Renal cortex interstitium (tissue), 11 donors: ENCODE measurements around the gene BCAS3. TPM values are rescaled to one million over a fixed set of nuclear protein-coding genes. Genes with fewer than 3 reads are reported as not detected.
"Not testable (repeated sequence)": the region's sequence is repeated elsewhere in the genome, so short reads cannot be mapped to it uniquely, and the experiment has no call there.

Experiments used
- DNase-seq, 11 donors: peaks; one replicate each; pipeline ENCODE4 v3.0.0-alpha.2; 2013; ENCODE audit warnings: low read depth in 9 of 11, low spot score in 4 of 11; ENCODE audit errors: extremely low read depth in 1 of 11
- polyA plus RNA-seq, 3 donors: library from polyadenylated mRNA; unstranded; fragments of 120-200 nt; gene quantifications; one replicate each; pipeline ENCODE4 v1.2.1, GENCODE V29; 2013; ENCODE audit not compliant: insufficient read length in 3 of 3

The BCAS3 gene
- polyA plus RNA-seq, 3 donors, result 27.0 to 30.9 (median 28.9) TPM

DNA sequence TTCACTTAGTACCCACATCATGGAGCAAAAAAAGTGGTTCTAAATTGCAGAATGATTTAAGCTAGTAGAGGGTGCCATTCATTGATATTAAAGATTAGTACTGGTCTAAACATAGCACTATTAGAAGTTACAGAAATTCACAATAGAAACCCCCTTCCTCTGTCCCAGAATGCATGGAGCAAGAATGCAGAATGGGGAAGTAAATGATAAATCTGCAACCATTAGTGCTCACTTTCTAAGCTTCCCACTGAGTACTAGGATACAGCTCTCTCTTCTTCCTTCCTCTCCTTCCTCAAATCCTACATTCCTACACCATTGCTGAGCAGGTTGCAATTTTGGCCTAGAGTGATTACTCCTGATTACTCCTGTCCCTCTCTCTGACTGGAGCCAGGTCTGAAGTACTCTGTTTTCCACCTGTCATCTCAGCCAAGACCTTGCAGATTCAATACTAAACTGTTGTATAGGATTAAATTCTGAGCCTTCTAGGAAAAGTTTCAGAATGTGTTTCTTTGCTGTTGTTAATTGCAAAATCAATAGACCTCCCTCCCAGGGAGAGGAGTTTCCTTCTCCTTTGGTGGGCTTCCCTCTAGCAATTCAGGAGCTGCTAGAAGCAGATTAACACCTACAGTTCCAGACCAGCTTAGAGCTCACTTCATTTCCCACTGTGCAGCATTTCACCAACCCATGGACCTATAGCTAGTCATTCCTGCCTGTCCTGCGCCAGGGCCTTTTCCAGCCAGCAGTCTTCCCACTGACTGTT, 556.5 kb downstream of the BCAS3 start:
- no peak for DNase-seq

DNA sequence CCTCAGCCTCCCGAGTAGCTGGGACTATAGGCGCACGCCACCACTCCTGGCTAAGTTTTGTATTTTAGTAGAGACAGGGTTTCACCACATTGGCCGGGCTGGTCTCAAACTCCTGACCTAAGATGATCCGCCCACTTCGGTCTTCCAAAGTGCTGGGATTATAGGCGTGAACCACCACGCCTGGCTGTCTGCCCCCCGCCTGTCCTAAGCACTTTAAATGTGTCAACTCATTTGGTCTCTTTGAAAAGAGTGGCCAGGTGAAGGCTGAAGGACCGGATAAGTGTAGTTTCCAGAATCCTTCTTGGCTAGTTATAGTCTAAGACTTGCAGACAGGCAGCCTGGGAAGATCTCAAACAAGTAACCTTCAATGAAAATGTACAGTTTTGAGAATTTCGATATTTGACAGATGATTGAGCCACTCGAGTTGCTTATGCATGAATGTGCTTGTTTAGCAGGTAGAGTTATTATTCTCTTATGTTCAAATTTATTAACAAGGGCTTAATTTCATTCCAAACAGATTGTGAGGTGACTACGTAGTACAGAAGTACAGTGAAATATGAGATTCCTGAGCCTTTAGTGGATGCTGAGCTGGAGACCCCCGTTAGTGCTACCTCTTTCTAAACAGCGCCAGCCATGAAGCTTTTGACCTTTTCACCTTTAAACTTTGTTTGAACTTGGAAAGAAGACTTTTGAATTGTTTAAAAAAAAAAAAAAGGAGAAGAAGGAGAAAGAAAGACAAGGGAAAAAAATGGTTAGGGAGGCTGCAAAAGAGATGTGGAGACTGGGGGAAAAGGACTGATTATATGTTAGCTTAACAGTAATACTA, 557.6 kb downstream of the BCAS3 start:
- DNase-seq, result peak in 1 of 11 donors; percentile 43

- DNase-seq, result no peak
These were observed 558.2 kb downstream of the BCAS3 start for GRCh38 chr17:61235827-61236197.

DNA sequence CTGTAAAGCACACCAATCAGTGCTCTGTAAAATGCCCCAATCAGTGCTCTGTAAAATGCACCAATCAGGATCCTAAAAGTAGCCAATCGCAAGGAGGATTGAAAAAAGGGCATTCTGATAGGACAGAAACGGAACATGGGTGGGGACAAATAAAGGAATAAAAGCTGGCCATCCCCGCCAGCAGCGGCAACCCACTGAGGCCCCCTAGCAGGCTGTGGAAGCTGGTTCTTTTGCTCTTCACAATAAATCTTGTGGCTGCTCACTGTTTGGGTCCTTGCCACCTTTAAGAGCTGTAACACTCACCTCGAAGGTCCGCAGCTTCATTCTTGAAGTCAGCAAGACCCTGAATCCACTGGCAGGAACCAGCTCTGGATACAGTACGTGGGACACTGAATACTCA, 559.6 kb downstream of the BCAS3 start:
- DNase-seq, result no peak

DNA sequence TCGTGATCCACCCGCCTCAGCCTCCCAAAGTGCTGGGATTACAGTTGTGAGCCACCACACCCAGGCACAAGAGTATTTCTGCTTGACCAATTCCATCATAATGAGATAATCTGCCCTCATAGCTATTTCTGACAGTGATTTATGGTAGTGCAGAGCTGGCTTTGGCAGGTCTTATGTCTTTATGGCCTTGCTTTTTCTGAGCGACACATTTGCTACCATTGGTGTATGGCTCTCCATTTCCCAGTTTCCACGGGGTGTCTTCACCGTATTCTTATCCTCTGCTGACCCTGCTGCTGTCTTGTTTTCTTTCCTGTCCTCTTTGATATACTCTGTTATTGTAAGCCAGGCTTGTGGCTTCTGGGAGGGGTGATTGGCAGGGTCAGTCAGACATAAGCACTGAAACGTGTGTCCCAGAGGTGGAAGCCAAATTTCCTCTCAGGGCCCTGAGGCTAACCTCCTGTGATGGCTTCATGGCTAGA, 560.8 kb downstream of the BCAS3 start:
- no peak for DNase-seq

DNA sequence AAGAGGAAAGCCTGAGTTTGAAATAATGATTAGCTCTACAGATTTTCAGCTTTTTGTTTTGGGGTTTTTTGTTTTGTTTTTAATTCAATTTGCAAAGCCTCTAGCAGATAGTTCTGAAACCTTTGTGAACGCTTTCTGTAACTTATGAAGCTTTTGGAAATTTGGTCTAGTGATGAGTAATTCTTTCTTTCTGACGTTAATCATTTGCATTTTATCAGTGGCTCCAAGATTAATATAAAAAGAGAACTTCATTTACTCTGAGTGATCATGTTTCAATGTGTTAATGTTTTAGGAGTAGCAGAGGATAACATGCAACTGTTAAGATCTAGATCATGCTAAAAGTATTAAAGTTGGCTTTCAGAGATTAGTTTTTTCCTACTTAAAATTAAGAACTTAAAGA, 561.7 kb downstream of the BCAS3 start:
- DNase-seq, result no peak

GRCh38 chr17:61239953-61240352, 562.3 kb downstream of the BCAS3 start:
- no peak for DNase-seq

DNA sequence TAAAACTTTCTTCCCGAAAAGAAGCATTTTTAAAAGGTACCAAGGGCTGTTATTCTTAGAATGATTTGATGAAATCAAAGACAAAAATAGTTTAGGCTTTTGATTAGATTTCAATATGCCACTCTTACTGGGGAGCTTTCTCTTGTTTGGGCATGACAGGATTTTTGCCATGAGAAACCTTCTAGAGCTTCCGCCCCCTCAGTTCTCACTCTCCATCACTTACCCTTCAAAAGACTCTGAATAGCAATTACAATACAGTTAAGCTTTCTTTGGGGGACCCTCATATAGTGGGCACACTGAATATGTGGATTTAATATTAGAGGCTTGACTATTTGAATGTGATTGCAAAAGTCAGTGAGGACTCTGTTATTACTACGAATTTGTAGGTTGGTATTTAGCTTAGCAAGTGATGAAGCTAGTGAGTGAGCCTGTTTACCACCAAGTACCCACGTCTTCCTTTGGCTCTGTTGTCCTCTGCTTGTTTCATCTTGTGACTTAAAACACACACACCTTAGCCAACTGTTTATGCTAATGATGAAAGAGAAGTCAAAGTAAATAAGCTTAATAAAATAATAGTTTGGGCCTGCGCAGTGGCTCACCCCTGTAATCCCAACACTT, 563.3 kb downstream of the BCAS3 start:
- no peak for DNase-seq

DNA sequence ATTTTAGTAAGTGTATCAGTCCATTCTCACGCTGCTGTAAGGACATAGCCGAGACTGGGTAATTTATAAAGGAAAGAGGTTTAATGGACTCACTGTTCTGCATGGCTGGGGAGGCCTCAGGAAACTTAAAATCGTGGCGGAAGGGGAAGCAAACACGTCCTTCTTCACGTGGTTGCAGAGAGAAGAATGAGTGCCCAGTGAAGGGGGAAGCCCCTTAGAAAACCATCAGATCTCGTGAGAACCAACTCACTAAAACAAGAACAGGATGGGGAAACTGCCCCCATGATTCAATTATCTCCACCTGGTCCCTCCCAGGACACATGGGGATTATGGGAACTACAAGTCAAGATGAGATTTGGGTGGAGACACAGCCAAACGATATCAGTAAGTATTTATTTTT, 567.3 kb downstream of the BCAS3 start:
- DNase-seq, result not testable (repeated sequence)

DNA sequence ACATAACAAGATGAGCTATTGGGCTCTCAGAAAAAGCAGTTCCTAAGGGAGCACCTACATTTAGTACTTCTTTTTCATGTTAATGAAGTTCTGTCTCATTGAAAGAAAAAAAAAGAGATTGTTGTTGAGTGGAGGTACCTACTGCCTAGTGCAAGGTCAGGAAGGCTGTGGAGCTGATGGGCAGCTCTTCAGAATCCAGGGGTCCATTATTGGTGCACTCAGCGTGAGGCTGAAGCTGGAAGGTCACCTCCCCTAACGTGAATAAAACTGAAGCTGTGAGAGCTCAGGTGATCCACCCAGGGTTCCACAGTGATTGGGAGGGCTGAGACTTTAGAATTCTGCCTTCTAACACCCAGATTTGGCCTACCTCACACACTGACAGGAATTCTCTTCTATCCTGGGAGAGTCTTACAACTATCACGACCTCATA, 568.1 kb downstream of the BCAS3 start:
- no peak for DNase-seq

DNA sequence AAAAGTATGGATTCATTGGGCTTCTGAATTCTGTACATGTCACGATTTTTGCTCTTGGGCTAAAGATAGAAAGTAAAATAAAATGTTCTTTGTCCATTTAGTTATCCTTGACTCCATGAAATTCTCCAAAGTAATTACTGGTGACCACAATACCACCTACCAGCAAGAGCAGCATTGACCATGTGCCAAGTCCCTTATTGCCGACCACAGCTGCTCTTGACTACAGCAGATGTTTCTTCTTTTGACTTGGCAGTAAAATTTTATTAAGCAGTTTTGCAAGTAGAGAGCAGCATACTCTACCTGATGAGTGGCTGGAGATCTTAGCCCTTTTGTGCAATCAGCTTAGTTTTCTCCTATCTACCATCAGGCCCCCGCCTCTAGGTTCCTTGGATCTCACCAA, 569.8 kb downstream of the BCAS3 start:
- no peak for DNase-seq

DNA sequence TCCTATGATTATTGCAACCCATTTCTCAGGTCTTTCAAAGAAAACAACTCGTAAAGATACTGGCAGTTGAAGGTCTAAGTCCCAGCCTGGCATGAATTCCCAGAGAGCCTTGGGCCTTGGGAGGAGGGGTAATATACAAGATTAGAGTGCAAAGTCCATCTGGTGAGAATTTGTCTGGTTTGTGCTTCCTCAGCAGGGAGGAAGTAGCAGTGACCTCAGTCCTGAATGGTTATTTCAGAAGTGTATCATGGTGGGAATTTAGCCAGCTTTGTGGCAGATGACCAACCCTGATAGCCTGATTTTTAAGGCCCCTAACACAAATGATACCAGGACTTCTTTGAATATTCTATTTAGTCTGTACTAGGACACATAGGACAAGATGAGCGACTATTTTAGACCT, 570.7 kb downstream of the BCAS3 start:
- no peak for DNase-seq

DNA sequence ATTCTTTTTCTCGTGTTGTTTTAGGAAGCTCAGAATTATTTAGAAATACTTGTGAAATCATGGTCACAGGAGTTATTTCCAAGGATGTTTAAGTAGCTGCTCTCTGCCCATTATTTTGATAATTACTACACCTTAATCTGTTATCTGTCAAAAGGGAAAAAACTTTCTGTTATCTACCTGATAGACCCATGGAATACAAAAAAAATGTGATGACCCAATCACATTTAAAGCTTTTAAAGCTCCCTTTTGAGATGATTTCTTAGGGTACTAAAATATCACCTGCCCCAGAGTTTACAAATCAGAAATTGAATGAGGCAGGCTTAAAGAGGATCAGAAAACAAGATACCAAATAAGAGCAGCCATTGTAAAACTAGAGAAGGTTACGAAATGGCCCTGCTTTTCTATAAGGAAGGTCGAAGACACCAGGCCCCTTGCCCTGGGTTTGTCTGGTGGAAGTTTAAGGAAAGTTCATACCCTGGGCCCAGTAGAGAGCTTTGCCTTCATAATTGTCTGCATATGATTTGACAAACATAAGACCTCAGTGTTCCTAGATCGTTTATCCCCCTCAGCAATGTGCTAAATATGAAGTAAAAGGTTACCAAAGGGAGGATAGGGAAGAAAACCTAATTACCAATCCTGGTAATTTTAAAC, 572.1 kb downstream of the BCAS3 start:
- DNase-seq, result no peak

- DNase-seq, result no peak
These were observed 572.8 kb downstream of the BCAS3 start for GRCh38 chr17:61250335-61250890.

DNA sequence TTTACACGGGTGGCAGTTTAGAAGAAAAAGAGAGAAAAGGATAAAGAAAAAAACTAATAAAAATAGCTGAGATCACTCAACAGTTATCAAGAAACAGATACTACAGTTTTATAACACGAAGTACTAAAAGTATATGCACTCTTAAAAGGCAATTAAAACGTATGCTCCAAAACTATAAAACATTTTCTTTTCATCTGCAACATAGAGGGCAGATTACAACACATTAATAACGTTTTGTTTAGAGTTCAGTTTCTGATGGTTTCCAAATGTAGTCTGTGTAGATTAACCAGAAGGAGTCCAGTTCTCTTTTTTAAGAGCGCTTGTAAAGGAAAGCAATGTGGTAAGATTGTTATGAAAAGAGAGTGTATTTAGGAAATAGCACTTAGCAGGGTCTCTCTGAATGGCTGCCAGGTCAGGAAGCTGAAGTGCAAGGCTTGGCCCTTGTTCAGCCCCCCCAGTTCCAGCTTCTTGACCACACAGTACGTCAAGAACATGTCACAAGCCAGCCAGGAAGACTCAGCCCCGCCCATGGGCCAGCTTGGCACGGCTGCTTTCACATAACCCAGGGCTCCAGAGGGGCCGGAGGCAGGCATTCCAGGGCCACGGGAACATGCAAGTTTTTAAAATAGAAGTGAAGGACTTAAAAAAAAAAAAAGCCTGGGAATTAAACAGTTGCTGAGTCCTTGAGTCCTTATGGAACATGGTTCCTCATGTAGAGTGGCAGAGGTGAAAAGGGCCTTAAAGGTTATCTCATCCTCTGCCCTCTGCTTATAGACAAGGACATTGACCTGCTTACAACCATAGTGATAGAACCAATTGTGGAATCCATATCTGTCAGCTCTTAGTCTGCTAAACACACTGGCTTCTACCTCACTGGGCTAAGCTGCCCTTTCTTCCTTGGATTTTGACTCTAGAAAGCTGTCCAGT, 574.6 kb downstream of the BCAS3 start:
- DNase-seq, result peak; percentile 59 to 84 (median 71)

DNA sequence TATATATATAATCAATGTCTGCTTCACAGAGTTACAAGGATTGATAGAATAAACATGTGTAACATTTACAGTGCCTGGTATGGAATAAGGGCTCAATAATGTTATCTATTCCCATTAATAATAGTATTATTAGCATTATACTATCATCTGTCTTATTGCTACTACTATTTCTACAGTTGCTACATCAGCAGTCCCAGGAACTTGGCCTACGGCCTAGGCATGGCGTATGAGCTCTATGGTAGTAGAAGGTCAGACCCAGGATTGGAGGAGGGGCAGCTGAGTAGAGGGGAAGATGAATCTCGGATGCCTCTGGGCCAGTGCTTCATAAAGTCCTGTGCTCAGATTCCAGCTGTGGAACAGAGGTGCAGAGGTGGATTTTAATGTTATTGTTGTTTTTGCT, 575.7 kb downstream of the BCAS3 start:
- DNase-seq, result no peak

DNA sequence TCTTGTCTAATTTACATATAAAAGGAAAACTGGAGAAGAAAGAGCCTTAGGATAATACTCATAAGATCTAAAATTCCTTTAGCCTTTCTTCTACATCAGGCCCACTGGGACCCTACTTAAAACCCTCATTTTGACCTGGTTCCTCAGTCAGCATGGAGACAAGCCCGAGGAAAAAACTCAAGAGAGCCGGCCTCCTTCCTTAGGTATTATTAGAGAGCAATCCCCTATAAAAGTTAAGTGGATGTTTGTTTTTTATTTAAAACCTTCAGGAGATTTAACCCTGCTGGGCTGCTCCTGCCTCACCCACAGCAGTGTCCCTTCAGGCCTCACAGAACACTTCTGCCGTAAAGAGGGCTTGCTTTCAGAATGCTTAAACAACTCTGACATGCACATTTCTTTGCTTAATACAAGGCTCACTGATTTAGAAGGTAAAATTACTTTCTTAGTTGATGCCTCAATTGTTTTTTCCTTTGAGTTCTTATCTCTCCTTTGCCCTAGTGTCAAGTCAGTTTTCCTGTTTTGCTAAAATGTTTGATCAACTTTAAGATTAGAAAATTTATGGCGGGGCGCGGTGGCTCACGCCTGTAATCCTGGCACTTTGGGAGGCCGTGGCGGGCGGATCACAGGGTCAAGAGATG, 576.4 kb downstream of the BCAS3 start:
- no peak for DNase-seq

- DNase-seq, result no peak
These were observed 577.3 kb downstream of the BCAS3 start for GRCh38 chr17:61254904-61255303.
